Stimulated activated CD8-positive, alpha-beta memory T cell treated with anti-CD3 and anti-CD28 coated beads, Interleukin-12 subunit alpha, Interleukin-12 subunit beta, amount 100 ng/mL, for 24 hours (primary cell): ENCODE measurements around the gene KDSR.
"Not testable (repeated sequence)": the region's sequence is repeated elsewhere in the genome, so short reads cannot be mapped to it uniquely, and the experiment has no call there.

Source experiments
- DNase-seq: peaks from one replicate; pipeline ENCODE4 v3.0.0-alpha.2; 2020; ENCODE audit errors: extremely low read depth

The KDSR gene

GRCh38 chr18:63366213-63367052, 573 bp downstream of the KDSR start:
- peak; percentile 42 for DNase-seq

GRCh38 chr18:63365876-63366212, 1.2 kb downstream of the KDSR start:
- no peak for DNase-seq

- DNase-seq: no peak
Observed at GRCh38 chr18:63363951-63364350, 3.1 kb downstream of the KDSR start.

- not testable (repeated sequence) for DNase-seq
Observed at GRCh38 chr18:63363420-63363819, 3.6 kb downstream of the KDSR start.

- no peak for DNase-seq
Observed at GRCh38 chr18:63356272-63356896, 10.6 kb downstream of the KDSR start.

GRCh38 chr18:63350230-63350629, 16.8 kb downstream of the KDSR start:
- no peak for DNase-seq

- DNase-seq: no peak
Observed at GRCh38 chr18:63348508-63349136, 18.4 kb downstream of the KDSR start.

GRCh38 chr18:63346480-63347183, 20.4 kb downstream of the KDSR start:
- no peak for DNase-seq

- DNase-seq: no peak
Observed at GRCh38 chr18:63346031-63346430, 21.0 kb downstream of the KDSR start.

GRCh38 chr18:63344918-63345317, 22.1 kb downstream of the KDSR start:
- no peak for DNase-seq

GRCh38 chr18:63344263-63344662, 22.7 kb downstream of the KDSR start:
- DNase-seq: no peak

- DNase-seq: no peak
Observed at GRCh38 chr18:63342206-63342605, 24.8 kb downstream of the KDSR start.

- no peak for DNase-seq
Observed at GRCh38 chr18:63339920-63340484, 27.0 kb downstream of the KDSR start.

- DNase-seq: no peak
Observed at GRCh38 chr18:63336366-63337099, 30.5 kb downstream of the KDSR start.

GRCh38 chr18:63331105-63331504, 35.9 kb downstream of the KDSR start:
- DNase-seq: no peak

- no peak for DNase-seq
Observed at GRCh38 chr18:63329431-63330145, 37.4 kb downstream of the KDSR start.

- DNase-seq: no peak
Observed at GRCh38 chr18:63326011-63326410, 41.0 kb downstream of the KDSR start.

GRCh38 chr18:63325086-63325686, 41.8 kb downstream of the KDSR start:
- no peak for DNase-seq

- DNase-seq: no peak
Observed at GRCh38 chr18:63322908-63323634, 43.9 kb downstream of the KDSR start.

GRCh38 chr18:63322206-63322605, 44.8 kb downstream of the KDSR start:
- DNase-seq: no peak
